ENCODE data around the gene MBTPS1.

Gene MBTPS1

GRCh38 chr16:84098939-84099338, 17.8 kb downstream of the MBTPS1 start:
- no peak for DNase-seq (ENCODE audit: low spot score)

- DNase-seq (ENCODE audit: low spot score) = no peak
These were observed 20.2 kb downstream of the MBTPS1 start for GRCh38 chr16:84096447-84097005.

GRCh38 chr16:84095466-84095865, 21.3 kb downstream of the MBTPS1 start:
- no peak for DNase-seq (ENCODE audit: low spot score)

- no peak for DNase-seq (ENCODE audit: low spot score)
These were observed 22.9 kb downstream of the MBTPS1 start for GRCh38 chr16:84093879-84094270.

- no peak for DNase-seq (ENCODE audit: low spot score)
These were observed 23.4 kb downstream of the MBTPS1 start for GRCh38 chr16:84093120-84093878.

- DNase-seq (ENCODE audit: low spot score) = no peak
These were observed 25.3 kb downstream of the MBTPS1 start for GRCh38 chr16:84091460-84091859.

GRCh38 chr16:84090211-84090610, 26.5 kb downstream of the MBTPS1 start:
- DNase-seq (ENCODE audit: low spot score) = peak; percentile 53

GRCh38 chr16:84088695-84089395, 27.9 kb downstream of the MBTPS1 start:
- DNase-seq (ENCODE audit: low spot score) = no peak

- no peak for DNase-seq (ENCODE audit: low spot score)
These were observed 29.1 kb downstream of the MBTPS1 start for GRCh38 chr16:84087466-84088151.

- DNase-seq (ENCODE audit: low spot score) = no peak
These were observed 29.7 kb downstream of the MBTPS1 start for GRCh38 chr16:84087001-84087400.

- no peak for DNase-seq (ENCODE audit: low spot score)
These were observed 30.4 kb downstream of the MBTPS1 start for GRCh38 chr16:84086341-84086740.

GRCh38 chr16:84085773-84086172, 31.0 kb downstream of the MBTPS1 start:
- peak; percentile 38 for DNase-seq (ENCODE audit: low spot score)

- DNase-seq (ENCODE audit: low spot score) = no peak
These were observed 31.5 kb downstream of the MBTPS1 start for GRCh38 chr16:84085271-84085667.

- no peak for DNase-seq (ENCODE audit: low spot score)
These were observed 32.0 kb downstream of the MBTPS1 start for GRCh38 chr16:84084570-84085270.

GRCh38 chr16:84082835-84083569, 33.7 kb downstream of the MBTPS1 start:
- peak; percentile 51 for DNase-seq (ENCODE audit: low spot score)

- no peak for DNase-seq (ENCODE audit: low spot score)
These were observed 34.6 kb downstream of the MBTPS1 start for GRCh38 chr16:84082110-84082509.

GRCh38 chr16:84081446-84081989, 35.2 kb downstream of the MBTPS1 start:
- no peak for DNase-seq (ENCODE audit: low spot score)

- no peak for DNase-seq (ENCODE audit: low spot score)
These were observed 35.9 kb downstream of the MBTPS1 start for GRCh38 chr16:84080813-84081212.

- no peak for DNase-seq (ENCODE audit: low spot score)
These were observed 36.4 kb downstream of the MBTPS1 start for GRCh38 chr16:84080378-84080777.

GRCh38 chr16:84079664-84080063, 37.1 kb downstream of the MBTPS1 start:
- no peak for DNase-seq (ENCODE audit: low spot score)

- DNase-seq (ENCODE audit: low spot score) = no peak
These were observed 41.4 kb downstream of the MBTPS1 start for GRCh38 chr16:84075376-84075775.
